Suprapubic skin (tissue), 4 donors: ENCODE results near the gene RAB25. TPM values are rescaled to one million over a fixed set of nuclear protein-coding genes. Genes with fewer than 3 reads are reported as not detected.

ENCODE experiments used
- DNase-seq, 2 donors: peaks; one replicate each; pipeline ENCODE4 v3.0.0-alpha.2; 2019; ENCODE audit warnings: low spot score in 2 of 2
- H3K27ac ChIP-seq: fragments of 200-600 bp; sonication (generic); one replicate; pipeline ENCODE4 v1.5.1; 2019
- H3K27me3 ChIP-seq: fragments of 200-600 bp; sonication (generic); one replicate; pipeline ENCODE4 v1.5.1; 2019
- H3K36me3 ChIP-seq: fragments of 200-600 bp; sonication (generic); one replicate; pipeline ENCODE4 v1.5.1; 2019
- H3K4me1 ChIP-seq: fragments of 200-600 bp; sonication (generic); one replicate; pipeline ENCODE4 v1.5.1; 2019
- H3K4me3 ChIP-seq: fragments of 200-600 bp; sonication (generic); one replicate; pipeline ENCODE4 v1.5.1; 2019; ENCODE audit warnings: mild to moderate bottlenecking
- H3K9me3 ChIP-seq: fragments of 200-600 bp; sonication (generic); one replicate; pipeline ENCODE4 v1.5.1; 2019
- EP300 ChIP-seq: sonication (generic); formaldehyde crosslinking; IDR thresholded peaks from one replicate; pipeline ENCODE4 v1.6.1; 2017; ENCODE audit warnings: antibody characterized with exemption
- POLR2A ChIP-seq, 2 donors: fragments of 450-650 bp; IDR thresholded peaks; one replicate each; pipeline ENCODE4 v1.6.1; 2017; ENCODE audit warnings: antibody characterized with exemption in 2 of 2, mild to moderate bottlenecking in 2 of 2, moderate library complexity in 2 of 2
- POLR2AphosphoS5 ChIP-seq, 3 donors: sonication (generic); formaldehyde crosslinking; IDR thresholded peaks; one replicate each; pipeline ENCODE4 v1.6.1; 2017; ENCODE audit warnings: antibody characterized with exemption in 3 of 3
- WGBS: methylation state at CpG from one replicate; pipeline ENCODE4 v1.1.5; 2018; 5-methylcytosine and 5-hydroxymethylcytosine counted together
- total RNA-seq, 4 donors: library from RNA; depleted of rRNA; stranded (reverse); fragments of >200 nt; gene quantifications; one replicate each; pipeline ENCODE4 v1.1.0, GENCODE V29; 2016
- TF ChIP-seq, protein P1 (sequence below), 2 donors: fragments of 200-600 bp in 1 of 2; fragments of 450-650 bp in 1 of 2; sonication (generic) in 1 of 2; IDR thresholded peaks; one replicate each; pipeline ENCODE4 v1.5.1; 2016 to 2019; ENCODE audit warnings: antibody characterized with exemption in 2 of 2, mild to moderate bottlenecking in 1 of 2, moderate library complexity in 1 of 2

RAB25 gene
- total RNA-seq, 4 donors from 2014 or later: 150 to 284 (median 205) TPM

DNA sequence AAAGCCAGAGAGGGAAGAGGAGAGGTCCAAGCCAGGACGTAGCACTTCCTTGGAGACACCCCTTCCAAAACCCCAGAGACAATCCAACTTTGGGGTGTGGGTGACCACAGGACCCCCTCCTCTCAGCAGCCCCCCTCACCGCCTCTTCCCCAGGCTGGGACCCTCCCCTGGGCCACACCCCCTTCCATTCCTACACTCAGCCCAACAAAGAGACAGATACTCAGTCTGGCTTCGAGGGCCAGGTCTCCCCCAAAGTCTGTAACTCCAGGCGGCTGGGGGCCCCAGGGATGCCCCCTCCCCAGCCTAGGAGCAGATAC lies 19.9 kb downstream of the RAB25 start:
- no peaks in the 10 kb centered on the region for H3K36me3 ChIP-seq
- TF ChIP-seq, protein P1, sequence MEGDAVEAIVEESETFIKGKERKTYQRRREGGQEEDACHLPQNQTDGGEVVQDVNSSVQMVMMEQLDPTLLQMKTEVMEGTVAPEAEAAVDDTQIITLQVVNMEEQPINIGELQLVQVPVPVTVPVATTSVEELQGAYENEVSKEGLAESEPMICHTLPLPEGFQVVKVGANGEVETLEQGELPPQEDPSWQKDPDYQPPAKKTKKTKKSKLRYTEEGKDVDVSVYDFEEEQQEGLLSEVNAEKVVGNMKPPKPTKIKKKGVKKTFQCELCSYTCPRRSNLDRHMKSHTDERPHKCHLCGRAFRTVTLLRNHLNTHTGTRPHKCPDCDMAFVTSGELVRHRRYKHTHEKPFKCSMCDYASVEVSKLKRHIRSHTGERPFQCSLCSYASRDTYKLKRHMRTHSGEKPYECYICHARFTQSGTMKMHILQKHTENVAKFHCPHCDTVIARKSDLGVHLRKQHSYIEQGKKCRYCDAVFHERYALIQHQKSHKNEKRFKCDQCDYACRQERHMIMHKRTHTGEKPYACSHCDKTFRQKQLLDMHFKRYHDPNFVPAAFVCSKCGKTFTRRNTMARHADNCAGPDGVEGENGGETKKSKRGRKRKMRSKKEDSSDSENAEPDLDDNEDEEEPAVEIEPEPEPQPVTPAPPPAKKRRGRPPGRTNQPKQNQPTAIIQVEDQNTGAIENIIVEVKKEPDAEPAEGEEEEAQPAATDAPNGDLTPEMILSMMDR (IDR thresholded peaks at IDR 0.05): no peak
- TF ChIP-seq POLR2A (IDR thresholded peaks at IDR 0.05) (no peak), POLR2AphosphoS5 (IDR thresholded peaks at IDR 0.05) (no peak), EP300 (no peak)
- no peak overlapping the region for H3K4me3 ChIP-seq
- H3K27me3 ChIP-seq: no peaks in the 10 kb centered on the region
- no peaks in the 10 kb centered on the region for H3K9me3 ChIP-seq
- H3K27ac ChIP-seq: no peak overlapping the region
- DNase-seq: no peak
- H3K4me1 ChIP-seq: peaks cover 33% of the 10 kb centered on the region
- WGBS: 55% methylated on average over 4 of the region's 4 CpGs

- TF ChIP-seq, protein P1 (IDR thresholded peaks at IDR 0.05): no peak
- TF ChIP-seq POLR2A (IDR thresholded peaks at IDR 0.05) (no peak), POLR2AphosphoS5 (IDR thresholded peaks at IDR 0.05) (no peak), EP300 (no peak)
- H3K27me3 ChIP-seq: no peaks in the 10 kb centered on the region
- H3K9me3 ChIP-seq: no peaks in the 10 kb centered on the region
- peak overlapping the region; percentile 82 for H3K4me3 ChIP-seq
- no peak for DNase-seq
- H3K27ac ChIP-seq: no peak overlapping the region
- H3K4me1 ChIP-seq: peaks cover 27% of the 10 kb centered on the region
- WGBS: 10% methylated on average over 18 of the region's 61 CpGs
- H3K36me3 ChIP-seq: no peaks in the 10 kb centered on the region
These were observed 20.4 kb downstream of the RAB25 start for GRCh38 chr1:156081180-156081916.

GRCh38 chr1:156081917-156082308 lies 21.0 kb downstream of the RAB25 start:
- WGBS: 0% methylated on average over 9 of the region's 10 CpGs
- H3K9me3 ChIP-seq: no peaks in the 10 kb centered on the region
- peaks cover 26% of the 10 kb centered on the region for H3K4me1 ChIP-seq
- TF ChIP-seq, protein P1 (IDR thresholded peaks at IDR 0.05): no peak
- TF ChIP-seq POLR2A (IDR thresholded peaks at IDR 0.05) (no peak), EP300 (no peak), POLR2AphosphoS5 (IDR thresholded peaks at IDR 0.05) (no peak)
- H3K4me3 ChIP-seq: peak overlapping the region; percentile 82
- DNase-seq: no peak
- H3K27me3 ChIP-seq: no peaks in the 10 kb centered on the region
- no peak overlapping the region for H3K27ac ChIP-seq
- H3K36me3 ChIP-seq: no peaks in the 10 kb centered on the region

- DNase-seq: peak in 1 of 2 donors; percentile 88
- Histone ChIP-seq H3K27me3 (no peaks in the 10 kb centered on the region), H3K4me3 (peak within 1 kb of the TSS; percentile 82), H3K27ac (no peak within 1 kb of the TSS), H3K36me3 (no peaks in the 10 kb centered on the region), H3K9me3 (no peaks in the 10 kb centered on the region), H3K4me1 (peaks cover 26% of the 10 kb centered on the region)
- WGBS: under 1% methylated on average over 35 of the region's 62 CpGs
- TF ChIP-seq, protein P1 (IDR thresholded peaks at IDR 0.05): no peak
- no peak for TF ChIP-seq POLR2A (IDR thresholded peaks at IDR 0.05)
- TF ChIP-seq EP300: no peak
- TF ChIP-seq POLR2AphosphoS5 (IDR thresholded peaks at IDR 0.05): no peak
These were observed 21.5 kb downstream of the RAB25 start, which contains the start of gene MEX3A for GRCh38 chr1:156082309-156083091. MEX3A (minus strand) TSS chr1:156082465; CDS start chr1:156081998, 467 bp downstream.
